Peyer's patch (tissue), 4 donors: ENCODE results near the gene COL16A1.

Source experiments
- POLR2A ChIP-seq, 2 donors: fragments of 450-650 bp; IDR thresholded peaks; one replicate each; pipeline ENCODE4 v1.5.1; 2017; ENCODE audit warnings: antibody characterized with exemption in 2 of 2, mild to moderate bottlenecking in 2 of 2, moderate library complexity in 2 of 2
- TF ChIP-seq, protein P1 (sequence below), 6 experiments: fragments of 450-650 bp in 4 of 6; fragments of 200-600 bp in 2 of 6; sonication (generic) in 1 of 6; IDR thresholded peaks; one replicate each; pipeline ENCODE4 v1.5.1; 2017 to 2019; ENCODE audit warnings: antibody characterized with exemption in 6 of 6, mild to moderate bottlenecking in 3 of 6, moderate library complexity in 1 of 6

DNA sequence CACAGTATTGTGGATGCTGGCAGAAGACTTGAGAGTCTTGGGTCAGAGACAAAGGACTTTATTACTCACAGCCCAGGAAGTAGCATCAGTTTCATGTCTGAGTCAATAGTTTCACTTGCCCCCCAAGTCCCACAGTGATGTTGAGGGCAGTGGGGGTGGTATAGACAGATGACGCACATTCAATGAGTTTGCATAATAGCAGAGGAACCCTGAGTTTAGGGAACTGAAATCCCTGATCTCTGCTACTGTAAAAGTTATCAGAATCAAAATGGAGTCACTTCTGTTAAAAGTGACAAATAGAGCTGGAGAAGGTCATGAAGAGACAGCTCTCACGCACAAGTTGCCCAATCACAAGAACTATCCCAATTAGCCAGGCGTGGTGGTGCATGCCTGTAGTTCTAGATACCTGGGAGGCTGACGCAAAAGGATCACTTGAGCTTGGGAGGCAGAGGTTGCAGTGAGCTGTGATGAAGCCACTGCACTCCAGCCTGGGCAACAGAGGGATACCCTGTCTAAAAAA, 97.8 kb downstream of the COL16A1 start:
- TF ChIP-seq, protein P1, sequence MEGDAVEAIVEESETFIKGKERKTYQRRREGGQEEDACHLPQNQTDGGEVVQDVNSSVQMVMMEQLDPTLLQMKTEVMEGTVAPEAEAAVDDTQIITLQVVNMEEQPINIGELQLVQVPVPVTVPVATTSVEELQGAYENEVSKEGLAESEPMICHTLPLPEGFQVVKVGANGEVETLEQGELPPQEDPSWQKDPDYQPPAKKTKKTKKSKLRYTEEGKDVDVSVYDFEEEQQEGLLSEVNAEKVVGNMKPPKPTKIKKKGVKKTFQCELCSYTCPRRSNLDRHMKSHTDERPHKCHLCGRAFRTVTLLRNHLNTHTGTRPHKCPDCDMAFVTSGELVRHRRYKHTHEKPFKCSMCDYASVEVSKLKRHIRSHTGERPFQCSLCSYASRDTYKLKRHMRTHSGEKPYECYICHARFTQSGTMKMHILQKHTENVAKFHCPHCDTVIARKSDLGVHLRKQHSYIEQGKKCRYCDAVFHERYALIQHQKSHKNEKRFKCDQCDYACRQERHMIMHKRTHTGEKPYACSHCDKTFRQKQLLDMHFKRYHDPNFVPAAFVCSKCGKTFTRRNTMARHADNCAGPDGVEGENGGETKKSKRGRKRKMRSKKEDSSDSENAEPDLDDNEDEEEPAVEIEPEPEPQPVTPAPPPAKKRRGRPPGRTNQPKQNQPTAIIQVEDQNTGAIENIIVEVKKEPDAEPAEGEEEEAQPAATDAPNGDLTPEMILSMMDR (IDR thresholded peaks at IDR 0.05) = no peak
- TF ChIP-seq POLR2A (IDR thresholded peaks at IDR 0.05) = no peak
